GM12892 (cell line): ENCODE data around the gene CBX4.

Source experiments
- POLR2A ChIP-seq: IDR thresholded peaks from 2 replicates; pipeline ENCODE4 v1.6.1; 2011; ENCODE audit warnings: low read depth, low read length, control low read depth
- POLR2AphosphoS5 ChIP-seq: IDR thresholded peaks from 2 replicates; pipeline ENCODE4 v1.6.1; 2011; ENCODE audit warnings: low read depth, low read length, control low read depth

- TF ChIP-seq POLR2A (no peak), POLR2AphosphoS5 (no peak)
These were observed 3.0 kb upstream of the CBX4 start for GRCh38 chr17:79842136-79842655.
